ENCODE data around the gene ABLIM2. TPM values are rescaled to one million over a fixed set of nuclear protein-coding genes. Genes with fewer than 3 reads are reported as not detected.
"Not testable (repeated sequence)": the region's sequence is repeated elsewhere in the genome, so short reads cannot be mapped to it uniquely, and the experiment has no call there.

Gene ABLIM2
- total RNA-seq, 4 donors from 2014 or later: 9.2 to 24.0 (median 12.3) TPM

DNA sequence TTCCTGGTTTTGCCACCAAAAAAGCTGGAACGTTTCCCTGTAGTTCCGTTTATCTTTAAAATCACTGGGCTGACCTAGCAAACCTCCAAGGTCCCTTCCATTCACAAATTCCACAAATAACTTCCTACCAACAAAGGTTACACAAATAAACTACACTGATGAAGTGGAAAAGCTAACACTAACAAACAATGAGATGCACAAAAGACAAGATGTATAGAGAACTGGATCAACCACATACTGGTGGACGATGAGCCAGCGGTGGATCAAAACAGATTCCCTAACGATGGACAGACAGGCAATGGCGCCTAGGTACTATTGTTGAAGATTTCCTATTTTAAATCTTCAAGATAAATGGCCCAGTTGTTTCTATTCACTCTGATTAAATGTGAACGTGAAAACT, 234.4 kb downstream of the ABLIM2 start:
- intact Hi-C loops (cut with DNase I): no loop called here
- Histone ChIP-seq H3K27ac (no peak overlapping the region), H3K9me3 (no peaks in the 10 kb centered on the region), H3K27me3 (no peaks in the 10 kb centered on the region), H3K4me3 (replicated peaks in 1 of 3) (no peak overlapping the region), H3K36me3 (no peaks in the 10 kb centered on the region), H3K4me1 (peaks cover 16 to 18% of the 10 kb centered on the region in 2 donors)
- 62 to 64% methylated on average over 7 of the region's 7 CpGs for WGBS, 2 donors
- TF ChIP-seq POLR2A (IDR thresholded peaks at IDR 0.05): no peak
- TF ChIP-seq, protein P1, sequence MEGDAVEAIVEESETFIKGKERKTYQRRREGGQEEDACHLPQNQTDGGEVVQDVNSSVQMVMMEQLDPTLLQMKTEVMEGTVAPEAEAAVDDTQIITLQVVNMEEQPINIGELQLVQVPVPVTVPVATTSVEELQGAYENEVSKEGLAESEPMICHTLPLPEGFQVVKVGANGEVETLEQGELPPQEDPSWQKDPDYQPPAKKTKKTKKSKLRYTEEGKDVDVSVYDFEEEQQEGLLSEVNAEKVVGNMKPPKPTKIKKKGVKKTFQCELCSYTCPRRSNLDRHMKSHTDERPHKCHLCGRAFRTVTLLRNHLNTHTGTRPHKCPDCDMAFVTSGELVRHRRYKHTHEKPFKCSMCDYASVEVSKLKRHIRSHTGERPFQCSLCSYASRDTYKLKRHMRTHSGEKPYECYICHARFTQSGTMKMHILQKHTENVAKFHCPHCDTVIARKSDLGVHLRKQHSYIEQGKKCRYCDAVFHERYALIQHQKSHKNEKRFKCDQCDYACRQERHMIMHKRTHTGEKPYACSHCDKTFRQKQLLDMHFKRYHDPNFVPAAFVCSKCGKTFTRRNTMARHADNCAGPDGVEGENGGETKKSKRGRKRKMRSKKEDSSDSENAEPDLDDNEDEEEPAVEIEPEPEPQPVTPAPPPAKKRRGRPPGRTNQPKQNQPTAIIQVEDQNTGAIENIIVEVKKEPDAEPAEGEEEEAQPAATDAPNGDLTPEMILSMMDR (IDR thresholded peaks at IDR 0.05): no peak
- no peak for DNase-seq

DNA sequence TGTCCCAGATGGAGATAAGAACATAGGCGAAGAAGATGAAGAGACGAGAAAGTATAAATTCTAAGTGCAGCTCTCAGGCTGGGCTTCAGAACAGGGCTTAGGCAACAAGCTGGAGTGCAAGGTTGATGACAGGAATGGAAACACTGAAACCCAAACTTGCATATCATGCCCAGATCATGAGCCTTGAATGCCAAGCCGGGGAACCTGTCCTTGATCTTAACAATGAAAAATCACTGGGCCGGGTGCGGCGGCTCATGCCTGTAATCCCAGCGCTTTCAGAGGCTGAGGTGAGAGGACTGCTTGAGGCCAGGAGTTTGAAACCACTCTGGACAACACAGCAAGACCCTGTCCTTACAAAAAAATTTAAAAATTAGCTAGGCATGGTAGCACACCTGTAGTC, 236.1 kb downstream of the ABLIM2 start:
- 83 to 90% methylated on average over 7 of the region's 7 CpGs for WGBS, 2 donors
- intact Hi-C loops (cut with DNase I): no loop called here
- H3K4me1 ChIP-seq: peaks cover 9 to 14% of the 10 kb centered on the region in 2 donors
- H3K4me3 ChIP-seq (replicated peaks in 1 of 3): no peak overlapping the region
- no peak overlapping the region for H3K27ac ChIP-seq
- no peaks in the 10 kb centered on the region for H3K36me3 ChIP-seq
- no peaks in the 10 kb centered on the region for H3K9me3 ChIP-seq
- TF ChIP-seq, protein P1 (IDR thresholded peaks at IDR 0.05): no peak
- no peak for TF ChIP-seq POLR2A (IDR thresholded peaks at IDR 0.05)
- DNase-seq: no peak
- H3K27me3 ChIP-seq: no peaks in the 10 kb centered on the region

DNA sequence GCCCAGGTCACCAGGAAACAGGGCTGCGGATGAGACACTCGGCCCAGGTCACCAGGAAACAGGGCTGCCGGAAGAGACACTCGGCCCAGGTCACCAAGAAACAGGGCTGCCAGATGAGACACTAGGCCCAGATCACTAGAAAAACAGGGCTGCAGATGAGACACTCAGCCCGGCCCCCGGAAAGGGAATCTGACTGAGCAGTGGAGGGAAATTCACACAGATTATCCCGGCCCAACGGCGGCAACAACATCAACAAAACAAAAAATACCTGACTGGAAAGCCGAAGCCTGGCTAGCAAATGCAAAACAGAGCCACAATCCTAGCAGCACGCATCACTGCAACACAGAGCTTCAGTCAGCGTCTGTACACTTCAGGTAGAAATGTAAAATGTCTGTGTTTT, 239.6 kb downstream of the ABLIM2 start:
- no peaks in the 10 kb centered on the region for H3K36me3 ChIP-seq
- DNase-seq: no peak
- no peaks in the 10 kb centered on the region for H3K27me3 ChIP-seq
- H3K4me3 ChIP-seq (replicated peaks in 1 of 3): no peak overlapping the region
- no peaks in the 10 kb centered on the region for H3K9me3 ChIP-seq
- H3K27ac ChIP-seq: no peak overlapping the region
- TF ChIP-seq, protein P1 (IDR thresholded peaks at IDR 0.05): no peak
- TF ChIP-seq POLR2A (IDR thresholded peaks at IDR 0.05): no peak
- intact Hi-C loops (cut with DNase I): no loop called here
- H3K4me1 ChIP-seq: peaks cover 5 to 8% of the 10 kb centered on the region in 2 donors
- 71 to 73% methylated on average over 12 of the region's 12 CpGs for WGBS, 2 donors

DNA sequence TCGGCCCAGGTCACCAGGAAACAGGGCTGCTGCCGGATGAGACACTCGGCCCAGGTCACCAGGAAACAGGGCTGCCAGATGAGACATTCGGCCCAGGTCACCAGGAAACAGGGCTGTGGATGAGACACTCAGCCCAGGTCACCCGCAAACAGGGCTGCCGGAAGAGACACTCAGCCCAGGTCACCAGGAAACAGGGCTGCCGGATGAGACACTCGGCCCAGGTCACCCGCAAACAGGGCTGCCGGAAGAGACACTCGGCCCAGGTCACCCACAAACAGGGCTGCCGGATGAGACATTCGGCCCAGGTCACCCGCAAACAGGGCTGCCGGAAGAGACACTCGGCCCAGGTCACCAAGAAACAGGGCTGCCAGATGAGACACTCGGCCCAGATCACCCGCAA, 240.4 kb downstream of the ABLIM2 start:
- H3K36me3 ChIP-seq; H3K27ac ChIP-seq; H3K4me1 ChIP-seq; DNase-seq; H3K4me3 ChIP-seq (replicated peaks in 1 of 3); H3K27me3 ChIP-seq; intact Hi-C loops (cut with DNase I); H3K9me3 ChIP-seq: not testable (repeated sequence)
- 79 to 82% methylated on average over 2 to 9 of the region's 18 CpGs for WGBS, 2 donors

DNA sequence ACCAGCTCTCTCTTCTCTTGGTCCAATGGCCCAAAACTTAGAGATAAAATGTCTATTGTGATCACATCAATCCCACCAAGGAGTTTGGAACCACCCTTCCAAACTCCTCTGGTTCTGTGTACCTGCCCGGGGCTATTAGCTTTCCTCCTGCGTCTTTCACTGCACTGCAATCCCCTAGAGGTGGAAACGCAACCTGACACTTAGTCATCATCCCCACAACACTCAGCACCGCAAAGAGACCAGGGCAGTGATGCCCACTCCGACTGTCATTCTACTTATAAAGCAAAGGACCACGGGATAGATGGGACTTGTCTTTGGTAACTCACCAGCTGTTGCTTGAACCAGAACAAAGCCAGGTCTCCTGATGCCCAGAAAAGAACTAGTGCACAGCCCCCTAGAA, 240.9 kb downstream of the ABLIM2 start:
- intact Hi-C loops (cut with DNase I): no loop called here
- no peaks in the 10 kb centered on the region for H3K9me3 ChIP-seq
- no peak overlapping the region for H3K4me3 ChIP-seq (replicated peaks in 1 of 3)
- no peak for DNase-seq
- H3K36me3 ChIP-seq: no peaks in the 10 kb centered on the region
- TF ChIP-seq POLR2A (IDR thresholded peaks at IDR 0.05): no peak
- TF ChIP-seq, protein P1 (IDR thresholded peaks at IDR 0.05): no peak
- no peaks in the 10 kb centered on the region for H3K4me1 ChIP-seq
- no peak overlapping the region for H3K27ac ChIP-seq
- WGBS, 2 donors: 88 to 89% methylated on average over 6 of the region's 6 CpGs
- no peaks in the 10 kb centered on the region for H3K27me3 ChIP-seq

DNA sequence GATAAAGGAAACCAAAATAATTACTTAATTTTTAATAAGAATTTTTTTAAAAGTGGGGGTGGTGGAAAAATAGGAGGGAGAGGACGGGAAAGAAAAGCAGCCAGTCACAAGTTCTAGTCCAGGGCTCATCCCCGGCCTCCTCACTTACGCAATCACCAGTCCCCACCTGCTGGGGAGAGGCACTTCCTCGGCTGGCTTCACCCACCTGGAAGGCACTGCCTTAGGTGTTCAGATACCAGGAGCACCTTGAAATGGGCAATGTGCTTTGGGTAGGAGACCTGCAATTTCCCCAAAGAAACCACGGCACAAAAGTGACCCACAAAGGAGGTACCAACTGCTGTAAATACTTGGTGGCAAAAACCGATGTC, 242.8 kb downstream of the ABLIM2 start:
- H3K4me3 ChIP-seq (replicated peaks in 1 of 3): no peak overlapping the region
- no peak overlapping the region for H3K27ac ChIP-seq
- TF ChIP-seq, protein P1 (IDR thresholded peaks at IDR 0.05): no peak
- TF ChIP-seq POLR2A (IDR thresholded peaks at IDR 0.05): no peak
- 69 to 75% methylated on average over 6 of the region's 6 CpGs for WGBS, 2 donors
- DNase-seq: no peak
- H3K27me3 ChIP-seq: no peaks in the 10 kb centered on the region
- no peaks in the 10 kb centered on the region for H3K36me3 ChIP-seq
- peaks cover 3 to 5% of the 10 kb centered on the region in 2 donors for H3K4me1 ChIP-seq
- no peaks in the 10 kb centered on the region for H3K9me3 ChIP-seq
- intact Hi-C loops (cut with DNase I): no loop called here
